Stimulated activated naive B cell treated with anti-CD40 and anti-IgM and Interleukin-4, amounts not matched to agents 10 μg/mL and 1 μg/mL and 100 μg/mL, for 72 hours (primary cell): Measurements from ENCODE around the gene IQCK.

Experiments used
- ATAC-seq, 2 donors: fragments of 150-1000 bp; cut with Tn5 transposase; replicated peaks; 2 replicates each; pipeline ENCODE4 v1.10.0; 2021; ENCODE audit warnings: moderate library complexity in 1 of 2
- DNase-seq: peaks from one replicate; pipeline ENCODE4 v3.0.0; 2021
- H3K27ac Mint-ChIP-seq: one replicate; pipeline ENCODE4 v1.8.0; 2022; ENCODE audit warnings: mild to moderate bottlenecking, mixed read lengths
- H3K27me3 Mint-ChIP-seq, 2 donors: one replicate each; pipeline ENCODE4 v1.8.0; 2022; ENCODE audit warnings: mixed read lengths in 2 of 2
- H3K36me3 Mint-ChIP-seq, 2 donors: one replicate each; pipeline ENCODE4 v1.8.0; 2022; ENCODE audit warnings: mixed read lengths in 2 of 2, mild to moderate bottlenecking in 1 of 2
- H3K4me1 Mint-ChIP-seq, 2 donors: one replicate each; pipeline ENCODE4 v1.8.0; 2022; ENCODE audit warnings: mixed read lengths in 2 of 2, mild to moderate bottlenecking in 1 of 2
- H3K4me3 Mint-ChIP-seq, 2 donors: one replicate each; pipeline ENCODE4 v1.8.0; 2022; ENCODE audit warnings: mild to moderate bottlenecking in 2 of 2, mixed read lengths in 2 of 2, moderate library complexity in 1 of 2
- H3K9me3 Mint-ChIP-seq, 2 donors: one replicate each; pipeline ENCODE4 v1.8.0; 2022; ENCODE audit warnings: mixed read lengths in 2 of 2, mild to moderate bottlenecking in 1 of 2

The IQCK gene

GRCh38 chr16:19718624-19718965 lies 524 bp downstream of the IQCK start:
- Mint-ChIP-seq H3K27ac (peak overlapping the region; percentile 82), H3K9me3 (no peaks in the 10 kb centered on the region), H3K4me3 (peak overlapping the region; percentile 90 to 97), H3K4me1 (peaks cover 17 to 27% of the 10 kb centered on the region in 2 donors), H3K27me3 (no peaks in the 10 kb centered on the region), H3K36me3 (peaks cover 12 to 21% of the 10 kb centered on the region in 2 donors)
- ATAC-seq (peak; percentile 17 to 18), DNase-seq (no peak)

GRCh38 chr16:19722269-19722952 lies 4.3 kb downstream of the IQCK start:
- H3K9me3 Mint-ChIP-seq: no peaks in the 10 kb centered on the region
- no peak overlapping the region for H3K27ac Mint-ChIP-seq
- DNase-seq (no peak), ATAC-seq (no peak)
- H3K27me3 Mint-ChIP-seq: no peaks in the 10 kb centered on the region
- peaks cover 0 to under 1% of the 10 kb centered on the region in 2 donors for H3K4me1 Mint-ChIP-seq
- peaks cover 0 to 2% of the 10 kb centered on the region in 2 donors for H3K36me3 Mint-ChIP-seq
- no peak overlapping the region for H3K4me3 Mint-ChIP-seq

GRCh38 chr16:19722981-19723380 lies 4.9 kb downstream of the IQCK start:
- no peak for DNase-seq
- peaks cover 0 to under 1% of the 10 kb centered on the region in 2 donors for H3K36me3 Mint-ChIP-seq
- ATAC-seq: no peak
- no peak overlapping the region for H3K27ac Mint-ChIP-seq
- H3K9me3 Mint-ChIP-seq: no peaks in the 10 kb centered on the region
- H3K4me1 Mint-ChIP-seq: no peaks in the 10 kb centered on the region
- H3K27me3 Mint-ChIP-seq: no peaks in the 10 kb centered on the region
- H3K4me3 Mint-ChIP-seq: no peak overlapping the region

GRCh38 chr16:19728636-19728965 lies 10.5 kb downstream of the IQCK start:
- no peak for ATAC-seq
- Mint-ChIP-seq H3K9me3 (no peaks in the 10 kb centered on the region), H3K27ac (no peak overlapping the region), H3K4me1 (no peaks in the 10 kb centered on the region), H3K36me3 (no peaks in the 10 kb centered on the region), H3K27me3 (no peaks in the 10 kb centered on the region), H3K4me3 (no peak overlapping the region)
- no peak for DNase-seq

- Mint-ChIP-seq H3K4me3 (no peak overlapping the region), H3K36me3 (peaks cover 1 to 11% of the 10 kb centered on the region in 2 donors), H3K27me3 (no peaks in the 10 kb centered on the region), H3K27ac (no peak overlapping the region), H3K9me3 (no peaks in the 10 kb centered on the region), H3K4me1 (peaks cover 3 to 7% of the 10 kb centered on the region in 2 donors)
- DNase-seq (no peak), ATAC-seq (no peak)
Observed at GRCh38 chr16:19733551-19733950, 15.5 kb downstream of the IQCK start.

GRCh38 chr16:19735074-19735867 lies 17.2 kb downstream of the IQCK start:
- no peak for DNase-seq
- Mint-ChIP-seq H3K9me3 (no peaks in the 10 kb centered on the region), H3K36me3 (peaks cover 5 to 15% of the 10 kb centered on the region in 2 donors), H3K27ac (no peak overlapping the region), H3K4me1 (peaks cover 3 to 7% of the 10 kb centered on the region in 2 donors), H3K4me3 (no peak overlapping the region), H3K27me3 (no peaks in the 10 kb centered on the region)
- no peak for ATAC-seq

GRCh38 chr16:19737306-19738038 lies 19.4 kb downstream of the IQCK start:
- Mint-ChIP-seq H3K36me3 (peaks cover 5 to 16% of the 10 kb centered on the region in 2 donors), H3K27me3 (no peaks in the 10 kb centered on the region), H3K27ac (no peak overlapping the region), H3K9me3 (no peaks in the 10 kb centered on the region), H3K4me1 (peaks cover 3 to 7% of the 10 kb centered on the region in 2 donors), H3K4me3 (no peak overlapping the region)
- DNase-seq (no peak), ATAC-seq (peak in 1 of 2 donors; percentile 38)

GRCh38 chr16:19741354-19741753 lies 23.3 kb downstream of the IQCK start:
- H3K27me3 Mint-ChIP-seq: no peaks in the 10 kb centered on the region
- peaks cover 4 to 11% of the 10 kb centered on the region in 2 donors for H3K36me3 Mint-ChIP-seq
- no peaks in the 10 kb centered on the region for H3K9me3 Mint-ChIP-seq
- no peak overlapping the region for H3K27ac Mint-ChIP-seq
- DNase-seq (no peak), ATAC-seq (no peak)
- no peak overlapping the region for H3K4me3 Mint-ChIP-seq
- peaks cover 3 to 7% of the 10 kb centered on the region in 2 donors for H3K4me1 Mint-ChIP-seq

GRCh38 chr16:19743816-19744159 lies 25.7 kb downstream of the IQCK start:
- no peaks in the 10 kb centered on the region for H3K4me1 Mint-ChIP-seq
- H3K27me3 Mint-ChIP-seq: no peaks in the 10 kb centered on the region
- ATAC-seq (no peak), DNase-seq (no peak)
- no peaks in the 10 kb centered on the region for H3K9me3 Mint-ChIP-seq
- H3K27ac Mint-ChIP-seq: no peak overlapping the region
- H3K36me3 Mint-ChIP-seq: peaks cover 4 to 5% of the 10 kb centered on the region in 2 donors
- H3K4me3 Mint-ChIP-seq: no peak overlapping the region

GRCh38 chr16:19744670-19745069 lies 26.6 kb downstream of the IQCK start:
- no peak overlapping the region for H3K4me3 Mint-ChIP-seq
- DNase-seq (no peak), ATAC-seq (no peak)
- H3K27ac Mint-ChIP-seq: no peak overlapping the region
- H3K36me3 Mint-ChIP-seq: peaks cover 1 to 5% of the 10 kb centered on the region in 2 donors
- H3K4me1 Mint-ChIP-seq: no peaks in the 10 kb centered on the region
- no peaks in the 10 kb centered on the region for H3K9me3 Mint-ChIP-seq
- no peaks in the 10 kb centered on the region for H3K27me3 Mint-ChIP-seq

GRCh38 chr16:19745286-19746010 lies 27.4 kb downstream of the IQCK start:
- Mint-ChIP-seq H3K4me3 (no peak overlapping the region), H3K4me1 (no peaks in the 10 kb centered on the region), H3K27me3 (no peaks in the 10 kb centered on the region)

GRCh38 chr16:19746561-19746960 lies 28.5 kb downstream of the IQCK start:
- H3K36me3 Mint-ChIP-seq: no peaks in the 10 kb centered on the region
- no peak for ATAC-seq
- H3K4me3 Mint-ChIP-seq: no peak overlapping the region
- DNase-seq: no peak
- H3K27me3 Mint-ChIP-seq: no peaks in the 10 kb centered on the region
- H3K27ac Mint-ChIP-seq: no peak overlapping the region
- no peaks in the 10 kb centered on the region for H3K9me3 Mint-ChIP-seq
- H3K4me1 Mint-ChIP-seq: no peaks in the 10 kb centered on the region

More at GRCh38 chr16:19745286-19746010, 27.4 kb downstream of the IQCK start:
- Mint-ChIP-seq H3K27ac (no peak overlapping the region), H3K36me3 (no peaks in the 10 kb centered on the region), H3K9me3 (no peaks in the 10 kb centered on the region)
- ATAC-seq (no peak), DNase-seq (no peak)

GRCh38 chr16:19748389-19749168 lies 30.5 kb downstream of the IQCK start:
- Mint-ChIP-seq H3K9me3 (no peaks in the 10 kb centered on the region), H3K36me3 (no peaks in the 10 kb centered on the region), H3K4me1 (no peaks in the 10 kb centered on the region), H3K27me3 (no peaks in the 10 kb centered on the region), H3K4me3 (no peak overlapping the region), H3K27ac (no peak overlapping the region)
- no peak for ATAC-seq
- DNase-seq: no peak
